Neural cell (in vitro differentiated cells): ENCODE data around the gene CCL24. TPM values are rescaled to one million over a fixed set of nuclear protein-coding genes. Genes with fewer than 3 reads are reported as not detected.
"Not testable (repeated sequence)": the region's sequence is repeated elsewhere in the genome, so short reads cannot be mapped to it uniquely, and the experiment has no call there.

Experiments
- H2AFZ ChIP-seq: fragments of 200-600, 300-800 bp; sonication (generic), shearing (Covaris generic); 2 replicates; pipeline ENCODE4 v1.6.0; 2014; ENCODE audit warnings: low read depth, mild to moderate bottlenecking, antibody characterized with exemption, low read length, moderate library complexity
- H3F3A ChIP-seq: fragments of 200-600 bp; shearing (Covaris generic); 2 replicates; pipeline ENCODE4 v1.6.1; 2016; ENCODE audit warnings: mild to moderate bottlenecking, moderate library complexity, mixed read lengths, antibody characterized with exemption, low read length; ENCODE audit not compliant: insufficient read depth, poor library complexity, severe bottlenecking
- H3K27ac ChIP-seq: fragments of 200-600, 300-800 bp; sonication (generic), shearing (Covaris generic); 2 replicates; pipeline ENCODE4 v1.5.1; 2014; ENCODE audit warnings: mild to moderate bottlenecking, low read length, moderate library complexity
- H3K27me3 ChIP-seq: fragments of 300-800, 200-600 bp; sonication (generic), shearing (Covaris generic); 2 replicates; pipeline ENCODE4 v1.6.0; 2014; ENCODE audit warnings: mild to moderate bottlenecking, low read depth, low read length, moderate library complexity; ENCODE audit not compliant: insufficient read depth
- H3K36me3 ChIP-seq: fragments of 300-800, 200-600 bp; sonication (generic), shearing (Covaris generic); 2 replicates; pipeline ENCODE4 v1.5.1; 2014; ENCODE audit warnings: mild to moderate bottlenecking, antibody characterized with exemption, low read length, moderate library complexity; ENCODE audit not compliant: insufficient read depth
- H3K4me2 ChIP-seq: fragments of 300-800, 200-600 bp; sonication (generic), shearing (Covaris generic); 2 replicates; pipeline ENCODE4 v1.6.0; 2014; ENCODE audit warnings: mild to moderate bottlenecking, low read length
- H3K4me3 ChIP-seq: fragments of 300-800, 200-600 bp; sonication (generic), shearing (Covaris generic); 2 replicates; pipeline ENCODE4 v1.5.1; 2014; ENCODE audit warnings: mild to moderate bottlenecking, low read length, moderate library complexity
- H3K79me2 ChIP-seq: fragments of 200-600 bp; shearing (Covaris generic); replicated peaks from 2 replicates; pipeline ENCODE4 v1.6.0; 2014; ENCODE audit warnings: mild to moderate bottlenecking, low read length, moderate library complexity; ENCODE audit not compliant: insufficient read depth
- H3K9ac ChIP-seq: fragments of 300-800, 200-600 bp; sonication (generic), shearing (Covaris generic); 2 replicates; pipeline ENCODE4 v1.6.1; 2016; ENCODE audit warnings: mild to moderate bottlenecking, low read length, mixed read lengths
- H3K9me2 ChIP-seq: fragments of 200-600 bp; shearing (Covaris generic); 2 replicates; pipeline ENCODE4 v1.6.1; 2016; ENCODE audit warnings: mild to moderate bottlenecking, low read length, mixed read lengths; ENCODE audit not compliant: insufficient read depth
- H3K9me3 ChIP-seq: fragments of 200-600, 300-800 bp; sonication (generic), shearing (Covaris generic); 2 replicates; pipeline ENCODE4 v1.6.1; 2016; ENCODE audit warnings: mild to moderate bottlenecking, mixed run types, low read length, moderate library complexity, mixed read lengths
- H4K20me1 ChIP-seq: fragments of 200-600 bp; shearing (Covaris generic); 2 replicates; pipeline ENCODE4 v1.6.1; 2016; ENCODE audit warnings: mild to moderate bottlenecking, mixed run types; ENCODE audit not compliant: insufficient read depth
- EP300 ChIP-seq: fragments of 450-650 bp; conservative IDR thresholded peaks from 2 replicates; pipeline ENCODE4 v1.6.1; 2014; ENCODE audit warnings: antibody characterized with exemption, mild to moderate bottlenecking, moderate library complexity; ENCODE audit not compliant: poor library complexity, severe bottlenecking
- EZH2 ChIP-seq: fragments of 200-600, 300-800 bp; shearing (Covaris generic), sonication (generic); IDR thresholded peaks from 2 replicates; pipeline ENCODE4 v1.6.1; 2014; ENCODE audit warnings: antibody characterized with exemption, low read length, borderline replicate concordance, mild to moderate bottlenecking; ENCODE audit not compliant: insufficient read depth, poor library complexity, severe bottlenecking
- MXI1 ChIP-seq: fragments of 450-650 bp; conservative IDR thresholded peaks from 2 replicates; pipeline ENCODE4 v1.6.1; 2014; ENCODE audit warnings: antibody characterized with exemption, mild to moderate bottlenecking; ENCODE audit not compliant: poor library complexity, severe bottlenecking
- POLR2AphosphoS5 ChIP-seq: IDR thresholded peaks from 2 replicates; pipeline ENCODE4 v1.6.1; 2012
- RAD21 ChIP-seq: fragments of 450-650 bp; conservative IDR thresholded peaks from 2 replicates; pipeline ENCODE4 v1.6.1; 2014; ENCODE audit warnings: antibody characterized with exemption, mild to moderate bottlenecking, moderate library complexity
- SMC3 ChIP-seq: fragments of 450-650 bp; conservative IDR thresholded peaks from 2 replicates; pipeline ENCODE4 v1.6.1; 2014; ENCODE audit warnings: antibody characterized with exemption, mild to moderate bottlenecking, moderate library complexity; ENCODE audit not compliant: poor library complexity
- TAF1 ChIP-seq: IDR thresholded peaks from 2 replicates; pipeline ENCODE4 v1.6.1; 2012; ENCODE audit warnings: low read depth
- polyA plus RNA-seq: library from polyadenylated mRNA; depleted of rRNA; stranded (reverse); fragments of >200 nt; gene quantifications from 2 replicates; pipeline ENCODE4 v1.2.3, GENCODE V29; 2014
- TF ChIP-seq, protein P1 (sequence below): fragments of 450-650 bp; IDR thresholded peaks from 2 replicates; pipeline ENCODE4 v1.5.1; 2014; ENCODE audit warnings: antibody characterized with exemption, mild to moderate bottlenecking, moderate library complexity; ENCODE audit not compliant: poor library complexity, severe bottlenecking
- TF ChIP-seq, protein P2 (sequence below): IDR thresholded peaks from 2 replicates; pipeline ENCODE4 v1.6.1; 2012; ENCODE audit warnings: borderline replicate concordance

The CCL24 gene
- polyA plus RNA-seq, 1 donor from 2014 or later: not detected

GRCh38 chr7:75840029-75840428, 26.4 kb upstream of the CCL24 start:
- Histone ChIP-seq H3K79me2 (no peaks in the 10 kb centered on the region), H3K9me2 (no peaks in the 10 kb centered on the region), H3K4me2 (no peak overlapping the region), H4K20me1 (no peaks in the 10 kb centered on the region), H3K9ac (no peak overlapping the region), H3F3A (no peaks in the 10 kb centered on the region), H2AFZ (no peak overlapping the region), H3K4me3 (no peak overlapping the region), H3K27ac (no peak overlapping the region), H3K27me3 (no peaks in the 10 kb centered on the region), H3K9me3 (no peaks in the 10 kb centered on the region), H3K36me3 (no peaks in the 10 kb centered on the region)
- TF ChIP-seq MXI1 (no peak), RAD21 (no peak), EZH2 (no peak), POLR2AphosphoS5 (no peak), SMC3 (no peak), EP300 (no peak), TAF1 (no peak)
- TF ChIP-seq, protein P1, sequence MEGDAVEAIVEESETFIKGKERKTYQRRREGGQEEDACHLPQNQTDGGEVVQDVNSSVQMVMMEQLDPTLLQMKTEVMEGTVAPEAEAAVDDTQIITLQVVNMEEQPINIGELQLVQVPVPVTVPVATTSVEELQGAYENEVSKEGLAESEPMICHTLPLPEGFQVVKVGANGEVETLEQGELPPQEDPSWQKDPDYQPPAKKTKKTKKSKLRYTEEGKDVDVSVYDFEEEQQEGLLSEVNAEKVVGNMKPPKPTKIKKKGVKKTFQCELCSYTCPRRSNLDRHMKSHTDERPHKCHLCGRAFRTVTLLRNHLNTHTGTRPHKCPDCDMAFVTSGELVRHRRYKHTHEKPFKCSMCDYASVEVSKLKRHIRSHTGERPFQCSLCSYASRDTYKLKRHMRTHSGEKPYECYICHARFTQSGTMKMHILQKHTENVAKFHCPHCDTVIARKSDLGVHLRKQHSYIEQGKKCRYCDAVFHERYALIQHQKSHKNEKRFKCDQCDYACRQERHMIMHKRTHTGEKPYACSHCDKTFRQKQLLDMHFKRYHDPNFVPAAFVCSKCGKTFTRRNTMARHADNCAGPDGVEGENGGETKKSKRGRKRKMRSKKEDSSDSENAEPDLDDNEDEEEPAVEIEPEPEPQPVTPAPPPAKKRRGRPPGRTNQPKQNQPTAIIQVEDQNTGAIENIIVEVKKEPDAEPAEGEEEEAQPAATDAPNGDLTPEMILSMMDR: no peak
- TF ChIP-seq, protein P2, sequence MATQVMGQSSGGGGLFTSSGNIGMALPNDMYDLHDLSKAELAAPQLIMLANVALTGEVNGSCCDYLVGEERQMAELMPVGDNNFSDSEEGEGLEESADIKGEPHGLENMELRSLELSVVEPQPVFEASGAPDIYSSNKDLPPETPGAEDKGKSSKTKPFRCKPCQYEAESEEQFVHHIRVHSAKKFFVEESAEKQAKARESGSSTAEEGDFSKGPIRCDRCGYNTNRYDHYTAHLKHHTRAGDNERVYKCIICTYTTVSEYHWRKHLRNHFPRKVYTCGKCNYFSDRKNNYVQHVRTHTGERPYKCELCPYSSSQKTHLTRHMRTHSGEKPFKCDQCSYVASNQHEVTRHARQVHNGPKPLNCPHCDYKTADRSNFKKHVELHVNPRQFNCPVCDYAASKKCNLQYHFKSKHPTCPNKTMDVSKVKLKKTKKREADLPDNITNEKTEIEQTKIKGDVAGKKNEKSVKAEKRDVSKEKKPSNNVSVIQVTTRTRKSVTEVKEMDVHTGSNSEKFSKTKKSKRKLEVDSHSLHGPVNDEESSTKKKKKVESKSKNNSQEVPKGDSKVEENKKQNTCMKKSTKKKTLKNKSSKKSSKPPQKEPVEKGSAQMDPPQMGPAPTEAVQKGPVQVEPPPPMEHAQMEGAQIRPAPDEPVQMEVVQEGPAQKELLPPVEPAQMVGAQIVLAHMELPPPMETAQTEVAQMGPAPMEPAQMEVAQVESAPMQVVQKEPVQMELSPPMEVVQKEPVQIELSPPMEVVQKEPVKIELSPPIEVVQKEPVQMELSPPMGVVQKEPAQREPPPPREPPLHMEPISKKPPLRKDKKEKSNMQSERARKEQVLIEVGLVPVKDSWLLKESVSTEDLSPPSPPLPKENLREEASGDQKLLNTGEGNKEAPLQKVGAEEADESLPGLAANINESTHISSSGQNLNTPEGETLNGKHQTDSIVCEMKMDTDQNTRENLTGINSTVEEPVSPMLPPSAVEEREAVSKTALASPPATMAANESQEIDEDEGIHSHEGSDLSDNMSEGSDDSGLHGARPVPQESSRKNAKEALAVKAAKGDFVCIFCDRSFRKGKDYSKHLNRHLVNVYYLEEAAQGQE: no peak

DNA sequence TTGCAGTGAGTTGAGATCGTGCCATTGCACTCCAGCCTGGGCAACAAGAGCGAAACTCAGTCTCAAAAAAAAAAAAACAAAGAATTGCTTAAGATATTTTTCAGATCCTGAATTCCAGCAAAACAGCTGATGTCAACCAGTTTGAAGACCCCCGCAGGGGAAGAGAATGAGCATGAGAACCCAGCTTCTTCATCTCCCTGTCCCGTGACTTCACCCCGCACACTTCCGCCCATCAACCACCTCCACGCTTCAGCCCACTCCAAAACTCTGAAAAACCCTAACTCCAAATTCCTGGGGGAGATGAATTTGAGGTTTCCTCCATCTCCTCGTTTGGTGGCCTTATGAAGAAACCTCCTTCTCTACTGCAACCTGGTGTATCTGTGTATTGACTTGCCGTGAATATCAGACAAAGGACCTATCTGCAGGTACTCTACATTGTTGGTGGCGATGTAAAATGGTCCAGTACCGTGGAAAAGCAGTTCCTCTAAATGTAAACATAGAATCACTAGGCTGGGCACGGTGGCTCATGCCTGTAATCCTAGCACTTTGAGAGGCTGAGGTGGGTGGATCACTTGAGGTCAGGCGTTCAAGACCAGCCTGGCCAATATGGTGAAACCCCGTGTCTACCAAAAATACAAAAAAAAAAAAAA, 24.8 kb upstream of the CCL24 start:
- not testable (repeated sequence) for H3K4me2 ChIP-seq, H2AFZ ChIP-seq, H3K27me3 ChIP-seq

GRCh38 chr7:75836798-75837197, 23.2 kb upstream of the CCL24 start:
- no peak overlapping the region for H3K4me3 ChIP-seq
- H2AFZ ChIP-seq: no peak overlapping the region
- TF ChIP-seq EP300 (no peak), POLR2AphosphoS5 (no peak), TAF1 (no peak), EZH2 (no peak), MXI1 (no peak), SMC3 (no peak), RAD21 (no peak)
- TF ChIP-seq, protein P2: no peak
- TF ChIP-seq, protein P1: no peak
- H3K4me2 ChIP-seq: no peak overlapping the region
- no peaks in the 10 kb centered on the region for H3F3A ChIP-seq
- no peaks in the 10 kb centered on the region for H3K27me3 ChIP-seq
- no peaks in the 10 kb centered on the region for H3K9me3 ChIP-seq
- H3K36me3 ChIP-seq: no peaks in the 10 kb centered on the region
- no peaks in the 10 kb centered on the region for H4K20me1 ChIP-seq
- H3K9ac ChIP-seq: no peak overlapping the region
- H3K79me2 ChIP-seq: no peaks in the 10 kb centered on the region
- H3K27ac ChIP-seq: no peak overlapping the region
- H3K9me2 ChIP-seq: no peaks in the 10 kb centered on the region

More for the DNA sequence above, 24.8 kb upstream of the CCL24 start:
- H4K20me1 ChIP-seq, H3K9me2 ChIP-seq, H3K36me3 ChIP-seq, H3F3A ChIP-seq, H3K9me3 ChIP-seq, H3K79me2 ChIP-seq, H3K27ac ChIP-seq, H3K9ac ChIP-seq, H3K4me3 ChIP-seq: not testable (repeated sequence)
